ENCODE data around the gene UBE2Q2.
"Not testable (repeated sequence)": the region's sequence is repeated elsewhere in the genome, so short reads cannot be mapped to it uniquely, and the experiment has no call there.

Gene UBE2Q2

GRCh38 chr15:75842722-75843677, at the start of gene UBE2Q2:
Gene UBE2Q2 (plus strand): TSS chr15:75843447. CDS start chr15:75843667, 220 bp downstream.
- H3K4me3 ChIP-seq (ENCODE audit: low read length) = peak within 1 kb of the TSS; percentile 83
- TF ChIP-seq, protein P1, sequence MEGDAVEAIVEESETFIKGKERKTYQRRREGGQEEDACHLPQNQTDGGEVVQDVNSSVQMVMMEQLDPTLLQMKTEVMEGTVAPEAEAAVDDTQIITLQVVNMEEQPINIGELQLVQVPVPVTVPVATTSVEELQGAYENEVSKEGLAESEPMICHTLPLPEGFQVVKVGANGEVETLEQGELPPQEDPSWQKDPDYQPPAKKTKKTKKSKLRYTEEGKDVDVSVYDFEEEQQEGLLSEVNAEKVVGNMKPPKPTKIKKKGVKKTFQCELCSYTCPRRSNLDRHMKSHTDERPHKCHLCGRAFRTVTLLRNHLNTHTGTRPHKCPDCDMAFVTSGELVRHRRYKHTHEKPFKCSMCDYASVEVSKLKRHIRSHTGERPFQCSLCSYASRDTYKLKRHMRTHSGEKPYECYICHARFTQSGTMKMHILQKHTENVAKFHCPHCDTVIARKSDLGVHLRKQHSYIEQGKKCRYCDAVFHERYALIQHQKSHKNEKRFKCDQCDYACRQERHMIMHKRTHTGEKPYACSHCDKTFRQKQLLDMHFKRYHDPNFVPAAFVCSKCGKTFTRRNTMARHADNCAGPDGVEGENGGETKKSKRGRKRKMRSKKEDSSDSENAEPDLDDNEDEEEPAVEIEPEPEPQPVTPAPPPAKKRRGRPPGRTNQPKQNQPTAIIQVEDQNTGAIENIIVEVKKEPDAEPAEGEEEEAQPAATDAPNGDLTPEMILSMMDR (IDR thresholded peaks at IDR 0.05; ENCODE audit: insufficient read depth, low read depth, low read length, missing control alignments) = no peak
- DNase-seq (ENCODE audit: low read depth) = peak; percentile 72

GRCh38 chr15:75796321-75796720, 46.9 kb upstream of the UBE2Q2 start:
- no peak overlapping the region for H3K4me3 ChIP-seq (ENCODE audit: low read length)
- DNase-seq (ENCODE audit: low read depth) = no peak
- TF ChIP-seq, protein P1 (IDR thresholded peaks at IDR 0.05; ENCODE audit: insufficient read depth, low read depth, low read length, missing control alignments) = no peak

- not testable (repeated sequence) for DNase-seq (ENCODE audit: low read depth); H3K4me3 ChIP-seq (ENCODE audit: low read length)
Measured at GRCh38 chr15:75797146-75797545, 46.1 kb upstream of the UBE2Q2 start.

- H3K4me3 ChIP-seq (ENCODE audit: low read length) = no peak overlapping the region
- TF ChIP-seq, protein P1 (IDR thresholded peaks at IDR 0.05; ENCODE audit: insufficient read depth, low read depth, low read length, missing control alignments) = no peak
- DNase-seq (ENCODE audit: low read depth) = no peak
Measured at GRCh38 chr15:75799190-75799589, 44.1 kb upstream of the UBE2Q2 start.

DNA sequence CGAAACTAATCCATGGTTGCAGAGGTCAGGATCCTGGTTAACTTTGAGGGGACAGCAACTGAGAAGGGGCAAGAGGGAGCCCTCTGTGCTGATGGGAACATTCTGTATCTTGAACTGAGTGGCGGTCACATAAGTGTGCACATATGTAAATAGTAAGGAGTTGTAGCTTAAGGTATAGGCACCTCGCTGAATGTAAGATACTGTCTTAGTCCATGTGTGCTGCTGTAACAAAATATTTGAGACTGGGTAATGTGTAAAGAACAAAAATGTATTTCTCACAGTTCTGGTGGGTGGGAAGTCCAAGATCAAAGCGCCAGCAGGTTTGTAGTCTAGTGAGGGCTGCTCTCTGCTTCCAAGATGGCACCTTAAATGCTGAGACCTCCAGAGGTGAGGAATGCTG, 42.8 kb upstream of the UBE2Q2 start:
- not testable (repeated sequence) for DNase-seq (ENCODE audit: low read depth)

GRCh38 chr15:75801859-75802593, 41.2 kb upstream of the UBE2Q2 start:
- DNase-seq (ENCODE audit: low read depth) = peak; percentile 70
- TF ChIP-seq, protein P1 (IDR thresholded peaks at IDR 0.05; ENCODE audit: insufficient read depth, low read depth, low read length, missing control alignments) = peak; percentile 83

More for the DNA sequence above, 42.8 kb upstream of the UBE2Q2 start:
- not testable (repeated sequence) for H3K4me3 ChIP-seq (ENCODE audit: low read length)

GRCh38 chr15:75807486-75807885, 35.8 kb upstream of the UBE2Q2 start:
- H3K4me3 ChIP-seq (ENCODE audit: low read length); DNase-seq (ENCODE audit: low read depth): not testable (repeated sequence)

More at GRCh38 chr15:75801859-75802593, 41.2 kb upstream of the UBE2Q2 start:
- H3K4me3 ChIP-seq (ENCODE audit: low read length) = no peak overlapping the region

- not testable (repeated sequence) for DNase-seq (ENCODE audit: low read depth); H3K4me3 ChIP-seq (ENCODE audit: low read length)
Measured at GRCh38 chr15:75808009-75808408, 35.2 kb upstream of the UBE2Q2 start.

GRCh38 chr15:75808563-75808962, 34.7 kb upstream of the UBE2Q2 start:
- no peak for DNase-seq (ENCODE audit: low read depth)
- H3K4me3 ChIP-seq (ENCODE audit: low read length) = no peak overlapping the region
- TF ChIP-seq, protein P1 (IDR thresholded peaks at IDR 0.05; ENCODE audit: insufficient read depth, low read depth, low read length, missing control alignments) = no peak

All from epithelial cell of esophagus (primary cell).